MCF 10A (cell line): Measurements from ENCODE around the gene PARK7. TPM values are rescaled to one million over a fixed set of nuclear protein-coding genes. Genes with fewer than 3 reads are reported as not detected.

Experiments used
- BruUV-seq: library from RNA; stranded (reverse); fragments of 400-500 nt; replicated peaks from 2 replicates; lab custom pipeline; 2021; lab: Mats Ljungman, UMichigan
- CTCF ChIA-PET: fragments of 300-600 bp; sonication (Branson Sonifier 250); formaldehyde crosslinking; extraction: SDS; loops from one replicate; lab custom pipeline; 2021; ENCODE audit warnings: antibody characterized with exemption, inconsistent platforms; lab: Yijun Ruan, JAX
- POLR2A ChIA-PET: fragments of 300-600, 350-650 bp; sonication (Branson Sonifier 250); formaldehyde crosslinking; extraction: SDS; loops from one replicate; lab custom pipeline; 2020; ENCODE audit warnings: antibody characterized with exemption, inconsistent platforms; lab: Yijun Ruan, JAX
- DNase-seq: peaks from one replicate; pipeline ENCODE4 v3.0.0-alpha.2; 2018; ENCODE audit not compliant: unreplicated experiment
- H3K27ac Mint-ChIP-seq: one replicate; pipeline ENCODE4 v1.8.0; 2022; ENCODE audit warnings: mild to moderate bottlenecking, low read depth, mixed read lengths; ENCODE audit not compliant: unreplicated experiment
- H3K27me3 Mint-ChIP-seq: one replicate; pipeline ENCODE4 v1.8.0; 2022; ENCODE audit warnings: mixed read lengths; ENCODE audit not compliant: insufficient read depth, unreplicated experiment
- H3K36me3 Mint-ChIP-seq: one replicate; pipeline ENCODE4 v1.8.0; 2022; ENCODE audit warnings: mild to moderate bottlenecking, moderate library complexity, mixed read lengths; ENCODE audit not compliant: insufficient read depth, unreplicated experiment
- H3K4me1 Mint-ChIP-seq: one replicate; pipeline ENCODE4 v1.8.0; 2022; ENCODE audit warnings: mixed read lengths; ENCODE audit not compliant: insufficient read depth, unreplicated experiment
- H3K4me3 Mint-ChIP-seq: one replicate; pipeline ENCODE4 v1.8.0; 2022; ENCODE audit warnings: mild to moderate bottlenecking, moderate library complexity, mixed read lengths; ENCODE audit not compliant: unreplicated experiment
- H3K9me3 Mint-ChIP-seq: one replicate; pipeline ENCODE4 v1.8.0; 2022; ENCODE audit warnings: mixed read lengths; ENCODE audit not compliant: unreplicated experiment
- intact Hi-C: fragments of 100-400 bp; cut with micrococcal nuclease; formaldehyde crosslinking; loops from 2 replicates; pipeline ENCODE4 v1.14.1; 2022
- total RNA-seq: library from RNA; stranded (reverse); gene quantifications from 2 replicates; pipeline ENCODE4 v1.2.3, GENCODE V29; 2022
- TF ChIP-seq, protein P1 (sequence below): fragments of 200-600 bp; IDR thresholded peaks from one replicate; pipeline ENCODE4 v1.8.0; 2022; ENCODE audit warnings: antibody characterized with exemption, mild to moderate bottlenecking; ENCODE audit not compliant: unreplicated experiment

The PARK7 gene
- total RNA-seq, 1 experiment from 2014 or later = 419 TPM

DNA sequence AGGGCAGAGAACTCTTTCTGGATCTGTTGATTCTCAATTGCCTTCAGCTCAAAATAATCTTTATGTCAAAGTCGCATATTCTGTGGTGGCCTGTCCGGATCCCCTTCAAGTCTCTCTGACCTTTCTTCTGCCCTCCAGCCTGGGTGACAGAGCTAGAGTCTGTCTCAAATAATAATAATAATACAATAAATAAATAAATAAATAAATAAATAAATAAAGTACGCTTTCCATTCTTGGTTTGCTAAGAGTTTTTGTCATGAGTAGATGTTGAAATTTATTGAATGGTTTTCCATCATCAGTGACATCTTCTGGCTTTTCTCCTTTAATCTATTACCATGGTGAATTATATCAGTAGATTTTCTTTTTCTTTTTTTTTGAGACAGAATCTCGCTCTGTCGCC, 33.9 kb downstream of the PARK7 start:
- BruUV-seq = no TSS peak
- ChIA-PET POLR2A (interaction anchor here (0.6 to 0.9 kb wide), 2 partner anchors 10 to 47 kb away, joined by 3 to 5 read pairs; no protein-coding TSS in a partner anchor), CTCF (no interaction called here)
- no peaks in the 10 kb centered on the region for H3K27me3 Mint-ChIP-seq
- no peak for DNase-seq
- intact Hi-C loops = no loop called here
- H3K36me3 Mint-ChIP-seq = peaks cover 25% of the 10 kb centered on the region
- TF ChIP-seq, protein P1, sequence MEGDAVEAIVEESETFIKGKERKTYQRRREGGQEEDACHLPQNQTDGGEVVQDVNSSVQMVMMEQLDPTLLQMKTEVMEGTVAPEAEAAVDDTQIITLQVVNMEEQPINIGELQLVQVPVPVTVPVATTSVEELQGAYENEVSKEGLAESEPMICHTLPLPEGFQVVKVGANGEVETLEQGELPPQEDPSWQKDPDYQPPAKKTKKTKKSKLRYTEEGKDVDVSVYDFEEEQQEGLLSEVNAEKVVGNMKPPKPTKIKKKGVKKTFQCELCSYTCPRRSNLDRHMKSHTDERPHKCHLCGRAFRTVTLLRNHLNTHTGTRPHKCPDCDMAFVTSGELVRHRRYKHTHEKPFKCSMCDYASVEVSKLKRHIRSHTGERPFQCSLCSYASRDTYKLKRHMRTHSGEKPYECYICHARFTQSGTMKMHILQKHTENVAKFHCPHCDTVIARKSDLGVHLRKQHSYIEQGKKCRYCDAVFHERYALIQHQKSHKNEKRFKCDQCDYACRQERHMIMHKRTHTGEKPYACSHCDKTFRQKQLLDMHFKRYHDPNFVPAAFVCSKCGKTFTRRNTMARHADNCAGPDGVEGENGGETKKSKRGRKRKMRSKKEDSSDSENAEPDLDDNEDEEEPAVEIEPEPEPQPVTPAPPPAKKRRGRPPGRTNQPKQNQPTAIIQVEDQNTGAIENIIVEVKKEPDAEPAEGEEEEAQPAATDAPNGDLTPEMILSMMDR = no peak
- no peak overlapping the region for H3K27ac Mint-ChIP-seq
- no peak overlapping the region for H3K4me3 Mint-ChIP-seq
- peaks cover 6% of the 10 kb centered on the region for H3K4me1 Mint-ChIP-seq
- H3K9me3 Mint-ChIP-seq = peaks cover 2% of the 10 kb centered on the region

- ChIA-PET CTCF (interaction anchor here (0.7 to 0.9 kb wide), 2 partner anchors 32 to 1219 kb away, joined by 3 to 4 read pairs; no protein-coding TSS in a partner anchor), POLR2A (interaction anchor here (0.7 to 1.5 kb wide), 6 partner anchors 11 to 27 kb away, joined by 3 to 7 read pairs (median 4); partner anchors contain the start of gene ERRFI1)
- Mint-ChIP-seq H3K4me1 (peaks cover 34% of the 10 kb centered on the region), H3K9me3 (no peaks in the 10 kb centered on the region), H3K36me3 (peaks cover 76% of the 10 kb centered on the region), H3K4me3 (no peak overlapping the region), H3K27me3 (no peaks in the 10 kb centered on the region), H3K27ac (peak overlapping the region; percentile 84)
- DNase-seq = no peak
- TF ChIP-seq, protein P1 = no peak
- intact Hi-C loops = no loop called here
- BruUV-seq = no TSS peak
Observed at GRCh38 chr1:8002329-8002910, 40.9 kb downstream of the PARK7 start.

GRCh38 chr1:8002921-8003320, 41.4 kb downstream of the PARK7 start:
- Mint-ChIP-seq H3K36me3 (peaks cover 78% of the 10 kb centered on the region), H3K27ac (peak overlapping the region; percentile 84), H3K9me3 (no peaks in the 10 kb centered on the region), H3K27me3 (no peaks in the 10 kb centered on the region), H3K4me3 (no peak overlapping the region), H3K4me1 (peaks cover 34% of the 10 kb centered on the region)
- intact Hi-C loops = no loop called here
- CTCF ChIA-PET = no interaction called here
- BruUV-seq = no TSS peak
- no peak for DNase-seq
- POLR2A ChIA-PET = interaction anchor here (0.7 to 1.2 kb wide), 3 partner anchors 12 to 28 kb away, joined by 3 to 6 read pairs (median 3); no protein-coding TSS in a partner anchor
- TF ChIP-seq, protein P1 = no peak

DNA sequence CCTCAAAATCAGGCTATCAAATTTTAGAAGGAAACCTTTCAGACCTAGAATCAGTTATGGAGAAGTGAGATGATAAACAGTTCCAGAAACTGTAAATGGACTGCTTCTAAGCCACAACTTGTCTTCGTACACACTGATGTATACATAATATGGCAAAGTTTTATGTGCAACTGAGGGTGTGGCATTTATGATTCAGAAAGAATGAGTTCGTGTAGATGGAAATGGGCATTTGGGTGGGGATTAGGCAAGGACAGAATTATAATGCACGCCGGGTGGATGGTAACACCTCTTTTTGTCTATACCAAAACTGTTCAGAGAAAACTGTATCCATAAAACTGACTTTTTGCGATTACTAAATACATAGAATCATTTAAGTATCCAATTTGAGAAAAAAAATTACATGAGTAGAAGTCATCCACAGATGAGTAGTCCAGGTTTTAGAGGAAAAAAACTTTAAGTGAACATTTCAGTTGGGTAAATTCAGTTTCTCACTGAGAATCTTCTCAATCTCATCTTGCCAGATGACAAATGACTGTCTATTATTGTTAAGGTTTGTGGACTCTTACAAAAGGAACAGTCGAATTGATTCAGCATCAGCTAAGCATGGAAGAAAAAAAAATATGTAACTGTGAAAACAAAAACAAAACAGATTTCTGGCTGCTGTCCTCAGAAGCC, 42.1 kb downstream of the PARK7 start:
- POLR2A ChIA-PET = interaction anchor here (0.6 to 5.4 kb wide), 16 partner anchors 11 to 1317 kb away, joined by 3 to 206 read pairs (median 4); partner anchors contain the start of gene ERRFI1
- no peaks in the 10 kb centered on the region for H3K27me3 Mint-ChIP-seq
- no TSS peak for BruUV-seq
- CTCF ChIA-PET = interaction anchor here (0.8 to 1.7 kb wide), 3 partner anchors 12 to 28 kb away, joined by 3 to 8 read pairs (median 4); no protein-coding TSS in a partner anchor
- H3K27ac Mint-ChIP-seq = peak overlapping the region; percentile 84
- H3K4me3 Mint-ChIP-seq = peak overlapping the region; percentile 49
- peak; percentile 58 for DNase-seq
- TF ChIP-seq, protein P1 = no peak
- H3K9me3 Mint-ChIP-seq = no peaks in the 10 kb centered on the region
- intact Hi-C loops = no loop called here
- H3K4me1 Mint-ChIP-seq = peaks cover 34% of the 10 kb centered on the region
- peaks cover 78% of the 10 kb centered on the region for H3K36me3 Mint-ChIP-seq
